Loucy (cell line): ENCODE measurements around the gene PAWR.

ENCODE experiments used
- CTCF ChIP-seq: fragments of 200-600 bp; sonication (generic); conservative IDR thresholded peaks from 2 replicates; pipeline ENCODE4 v1.5.1; 2014; ENCODE audit warnings: mild to moderate bottlenecking, antibody characterized with exemption, low read length
- EZH2phosphoT487 ChIP-seq: fragments of 200-600 bp; IDR thresholded peaks from 2 replicates; pipeline ENCODE4 v1.6.1; 2018; ENCODE audit warnings: antibody characterized with exemption, mild to moderate bottlenecking, moderate library complexity, borderline replicate concordance

DNA sequence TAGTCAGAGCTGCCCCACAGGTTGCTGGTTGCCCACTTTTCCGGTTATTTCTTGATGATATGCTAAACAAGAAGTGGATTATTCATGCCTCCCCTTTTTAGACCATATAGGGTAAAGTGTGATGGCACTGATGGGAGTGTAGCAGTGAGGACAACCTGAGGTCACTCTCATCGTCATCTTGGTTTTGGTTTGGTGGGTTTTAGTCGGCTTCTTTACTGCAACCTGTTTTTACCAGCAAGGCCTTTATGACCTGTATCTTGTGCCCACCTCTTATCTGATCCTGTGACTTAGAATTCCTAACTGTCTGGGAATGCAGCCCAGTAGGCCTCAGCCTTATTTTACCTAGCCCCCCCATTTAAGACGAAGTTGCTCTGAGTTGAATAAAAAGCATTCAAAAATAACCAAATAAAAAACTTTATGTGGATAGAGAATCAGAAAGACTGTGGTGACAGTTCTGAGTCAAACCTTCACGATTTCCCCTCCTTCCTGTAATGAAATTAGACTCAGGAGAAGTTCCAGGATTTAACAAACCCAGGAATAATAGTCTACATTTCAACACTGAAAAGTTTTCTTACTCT, 144.2 kb downstream of the PAWR start:
- no peak for TF ChIP-seq CTCF
- TF ChIP-seq EZH2phosphoT487 = no peak
